OCI-M2 (cell line): ENCODE results near the gene TMEM131.
"Not testable (repeated sequence)": the region's sequence is repeated elsewhere in the genome, so short reads cannot be mapped to it uniquely, and the experiment has no call there.

Source experiments
- DNase-seq: peaks from one replicate; lab custom pipeline; 2025; ENCODE audit not compliant: unreplicated experiment; lab: John Stamatoyannopoulos, UW

The TMEM131 gene

GRCh38 chr2:97914691-97915213, 81.0 kb downstream of the TMEM131 start:
- DNase-seq, result no peak

DNA sequence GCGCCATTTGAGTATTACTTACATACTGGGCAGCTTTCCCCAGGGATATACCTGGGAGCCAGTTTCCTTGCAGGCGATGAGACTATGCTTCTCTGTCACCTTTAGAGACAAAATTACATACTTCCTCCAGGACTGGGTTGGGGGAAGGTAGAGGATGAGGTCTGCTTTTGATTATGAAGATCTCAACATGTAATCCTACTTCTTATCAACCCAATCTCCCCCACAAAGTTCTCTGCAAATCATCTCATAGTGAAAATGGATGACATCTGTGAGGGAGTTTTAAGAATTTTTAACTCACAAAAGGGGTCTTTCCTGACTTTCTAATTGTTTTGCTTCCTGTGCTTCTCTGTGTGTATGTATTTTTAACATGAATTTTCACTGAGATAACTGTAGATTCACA, 81.9 kb downstream of the TMEM131 start:
- DNase-seq, result no peak

GRCh38 chr2:97911922-97912575, 83.7 kb downstream of the TMEM131 start:
- DNase-seq, result no peak

DNA sequence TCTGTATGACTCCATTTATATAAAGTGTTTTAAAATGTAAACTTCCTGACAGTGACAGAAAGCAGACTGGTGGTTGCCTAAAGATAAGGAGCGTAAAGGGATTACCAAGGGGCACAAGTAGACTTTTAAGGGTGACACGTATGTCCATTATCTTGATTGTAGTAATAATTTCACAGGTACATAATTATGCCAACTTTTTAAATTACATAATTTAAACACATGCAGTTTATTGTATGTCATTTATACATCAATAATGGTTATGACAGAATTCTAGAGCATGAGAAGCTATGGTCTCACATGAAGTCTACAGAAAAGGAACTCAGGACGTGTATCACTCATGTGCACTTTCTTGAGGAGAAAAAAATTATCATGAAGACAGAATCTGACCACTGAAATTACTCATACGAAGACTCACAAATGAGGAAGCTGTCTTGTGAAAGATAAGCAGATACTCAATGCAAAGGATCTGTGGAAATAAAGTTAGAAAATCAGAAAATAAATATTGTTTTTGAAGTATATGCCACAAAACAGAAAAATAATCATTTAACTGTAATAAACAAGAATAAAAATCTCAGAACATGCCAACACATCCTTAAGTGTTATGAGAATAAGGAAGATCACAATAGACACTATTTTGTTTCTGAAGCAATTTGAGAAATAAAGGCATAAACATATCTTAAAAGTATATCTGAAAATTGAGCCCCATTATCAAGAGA, 84.4 kb downstream of the TMEM131 start:
- peak; percentile 22 for DNase-seq

- no peak for DNase-seq
Observed at GRCh38 chr2:97910403-97911205, 85.1 kb downstream of the TMEM131 start.

GRCh38 chr2:97908208-97908676, 87.5 kb downstream of the TMEM131 start:
- DNase-seq, result no peak

- no peak for DNase-seq
Observed at GRCh38 chr2:97907369-97908100, 88.2 kb downstream of the TMEM131 start.

GRCh38 chr2:97906307-97906706, 89.4 kb downstream of the TMEM131 start:
- DNase-seq, result no peak

- no peak for DNase-seq
Observed at GRCh38 chr2:97905294-97905693, 90.5 kb downstream of the TMEM131 start.

GRCh38 chr2:97901862-97902261, 93.9 kb downstream of the TMEM131 start:
- no peak for DNase-seq

DNA sequence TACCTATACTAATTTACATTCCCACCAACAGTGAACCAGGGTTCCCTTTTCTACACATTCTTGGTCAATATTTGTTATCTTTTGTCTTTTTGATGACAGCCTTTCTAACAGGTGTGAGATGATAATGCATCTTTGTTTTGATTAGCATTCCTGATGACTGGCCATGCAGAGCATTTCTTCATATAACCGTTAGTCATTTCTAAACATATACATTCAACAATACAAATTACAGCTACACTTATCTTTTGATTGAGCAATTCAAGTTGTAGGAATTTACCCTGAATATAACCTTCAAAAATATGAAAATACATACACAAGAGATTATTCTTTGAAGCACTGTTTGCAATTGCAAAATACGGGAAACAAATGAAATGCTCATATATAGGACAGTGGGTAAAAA, 94.9 kb downstream of the TMEM131 start:
- DNase-seq, result no peak

DNA sequence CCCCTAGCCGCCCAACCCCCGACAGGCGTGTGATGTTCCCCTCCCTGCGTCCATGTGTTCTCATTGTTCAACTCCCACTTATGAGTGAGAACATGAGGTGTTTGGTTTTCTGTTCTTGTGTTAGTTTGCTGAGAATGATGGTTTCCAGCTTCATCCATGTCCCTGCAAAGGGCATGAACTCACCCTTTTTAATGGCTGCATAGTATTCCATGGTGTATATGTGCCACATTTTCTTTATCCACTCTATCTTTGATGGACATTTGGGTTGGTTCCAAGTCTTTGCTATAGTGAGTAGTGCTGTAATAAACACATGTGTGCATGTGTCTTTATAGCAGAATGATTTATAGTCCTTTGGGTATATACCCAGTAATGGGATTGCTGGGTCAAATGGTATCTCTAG, 102.7 kb downstream of the TMEM131 start:
- DNase-seq, result not testable (repeated sequence)

- DNase-seq, result no peak
Observed at GRCh38 chr2:97891611-97892010, 104.1 kb downstream of the TMEM131 start.

DNA sequence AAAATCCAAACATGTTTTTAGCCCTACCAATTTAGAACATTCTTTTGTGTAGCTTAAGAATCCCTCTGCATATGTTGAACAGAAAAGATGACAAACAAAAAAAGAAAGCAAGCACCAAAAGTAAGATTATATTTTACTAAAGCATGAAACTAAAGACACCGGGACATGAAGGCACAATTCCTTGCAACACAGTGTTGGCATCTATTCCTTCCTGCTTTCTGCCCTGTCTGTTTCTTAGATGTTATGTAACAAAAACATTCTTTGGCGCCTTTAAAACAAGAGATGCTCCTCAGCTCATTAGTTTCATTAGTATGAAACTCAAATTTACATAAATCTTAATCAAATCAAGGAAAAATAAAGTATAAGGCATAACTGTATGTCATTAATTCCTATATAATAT, 106.6 kb downstream of the TMEM131 start:
- DNase-seq, result no peak

DNA sequence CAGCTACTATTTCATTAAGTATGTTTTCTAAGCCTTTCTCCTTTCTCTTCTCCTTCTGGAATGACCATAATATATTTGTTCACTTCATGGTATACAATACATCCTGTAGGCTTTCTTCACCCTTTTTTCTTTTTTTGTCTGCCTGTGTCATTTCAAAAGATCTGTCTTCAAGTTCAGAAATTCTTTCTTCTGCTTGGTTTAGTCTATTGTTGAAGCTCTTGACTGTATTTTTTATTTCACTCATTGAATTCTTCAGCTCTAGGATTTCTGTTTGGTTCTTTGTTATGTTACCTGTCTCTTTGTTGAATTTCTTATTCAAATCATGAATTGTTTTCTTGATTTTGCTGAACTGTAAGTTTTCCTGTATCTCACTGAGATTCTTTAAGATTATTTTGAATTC, 109.9 kb downstream of the TMEM131 start:
- no peak for DNase-seq

GRCh38 chr2:97880334-97880733, 115.4 kb downstream of the TMEM131 start:
- DNase-seq, result no peak

GRCh38 chr2:97878865-97879264, 116.9 kb downstream of the TMEM131 start:
- no peak for DNase-seq

- DNase-seq, result not testable (repeated sequence)
Observed at GRCh38 chr2:97878317-97878716, 117.4 kb downstream of the TMEM131 start.

DNA sequence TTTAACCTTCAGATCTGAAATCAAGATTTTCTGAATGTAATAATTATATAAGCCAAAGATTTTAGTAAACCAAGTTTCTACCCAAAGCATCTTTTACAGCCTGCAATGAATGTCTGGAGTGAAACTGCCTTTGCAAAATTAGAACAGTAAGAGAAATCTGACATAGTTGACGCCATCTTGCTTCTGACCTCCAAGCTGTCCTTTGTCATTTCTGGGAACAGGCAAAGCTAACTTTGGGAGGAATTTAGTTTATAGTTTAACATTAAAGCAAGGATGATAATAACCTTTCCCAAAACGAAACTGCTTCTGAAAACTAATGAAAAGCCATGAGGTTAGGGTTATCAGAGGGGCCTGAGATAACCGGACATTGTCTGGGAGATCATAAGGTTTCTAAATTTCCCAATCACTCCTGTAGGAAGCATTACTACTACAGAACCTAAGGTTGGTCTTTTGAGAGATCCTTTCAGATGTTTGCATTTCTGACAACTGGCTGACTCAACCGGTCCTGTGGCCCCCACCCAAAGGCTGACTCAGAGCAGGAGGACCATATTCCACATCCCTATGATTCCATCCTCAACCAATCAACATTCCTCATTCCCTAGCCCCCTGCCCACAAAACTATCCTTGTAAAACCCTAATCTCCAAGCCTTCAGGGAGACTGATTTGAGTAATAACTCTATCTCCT, 124.5 kb downstream of the TMEM131 start:
- no peak for DNase-seq

- no peak for DNase-seq
Observed at GRCh38 chr2:97870396-97870843, 125.3 kb downstream of the TMEM131 start.
